ENCODE results near the gene FRMD4B. TPM values are rescaled to one million over a fixed set of nuclear protein-coding genes. Genes with fewer than 3 reads are reported as not detected.

Gene FRMD4B
- total and polyA plus RNA-seq, 2 donors (not counting 3 experiments of a cell fraction or from before 2014, with no cell fraction given): 66.4 to 89.7 TPM

GRCh38 chr3:69129531-69129930 is 256.4 kb downstream of the FRMD4B start:
- Histone ChIP-seq H3K79me2 (ENCODE audit: control insufficient read depth, insufficient read depth, low read length) (no peaks in the 10 kb centered on the region), H3K4me1 (ENCODE audit: control insufficient read depth, extremely low read depth, insufficient read depth, low read length) (no peaks in the 10 kb centered on the region), H3K4me3 (replicated peaks in 1 of 3; ENCODE audit: insufficient read depth in 1 of 3, low read depth in 1 of 3, low read length in 3 of 3) (no peak overlapping the region), H3K36me3 (ENCODE audit: control insufficient read depth in 2 of 2, extremely low read depth in 1 of 2, insufficient read depth in 2 of 2, low read length in 2 of 2) (no peaks in the 10 kb centered on the region), H4K20me1 (replicated peaks; ENCODE audit: control insufficient read depth, extremely low read depth, insufficient read depth, low read length) (no peaks in the 10 kb centered on the region), H2AFZ (ENCODE audit: low read depth, low read length) (no peak overlapping the region), H3K9me3 (replicated peaks; ENCODE audit: control insufficient read depth, insufficient read depth, low read length) (no peaks in the 10 kb centered on the region), H3K9ac (replicated peaks; ENCODE audit: extremely low read depth, insufficient read depth, low read length) (no peak overlapping the region), H3K27me3 (ENCODE audit: control insufficient read depth in 2 of 2, insufficient read depth in 2 of 2, low read length in 2 of 2) (no peaks in the 10 kb centered on the region), H3K9me1 (replicated peaks; ENCODE audit: control insufficient read depth, extremely low read depth, insufficient read depth, low read length) (no peaks in the 10 kb centered on the region), H3K4me2 (ENCODE audit: insufficient read depth, low read length) (no peak overlapping the region), H3K27ac (ENCODE audit: insufficient read depth, low read depth, low read length) (no peak overlapping the region)
- FAIRE-seq (no peak), DNase-seq (ENCODE audit: low read depth, low spot score) (no peak)
- ChIA-PET CTCF (interaction anchor here (1.2 kb wide), 2 partner anchors 8 to 10 kb away, joined by 4 to 7 read pairs; no protein-coding TSS in a partner anchor), POLR2A (no interaction called here)
- no TSS peak for BruUV-seq (replicated peaks)
- intact Hi-C loops (cut with micrococcal nuclease) (no loop called here), dilution Hi-C loops (cut with MboI; ENCODE audit: extremely low pct_ligation_motif_present, low sequenced_read_pairs) (no loop called here)
- TF ChIP-seq FOS (IDR thresholded peaks at IDR 0.05; ENCODE audit: borderline replicate concordance, insufficient read depth, low read length): no peak
- TF ChIP-seq MYC (IDR thresholded peaks at IDR 0.05; ENCODE audit: low read depth, low read length): no peak
- TF ChIP-seq, protein P1, sequence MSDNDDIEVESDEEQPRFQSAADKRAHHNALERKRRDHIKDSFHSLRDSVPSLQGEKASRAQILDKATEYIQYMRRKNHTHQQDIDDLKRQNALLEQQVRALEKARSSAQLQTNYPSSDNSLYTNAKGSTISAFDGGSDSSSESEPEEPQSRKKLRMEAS (IDR thresholded peaks at IDR 0.05; ENCODE audit: insufficient read depth, insufficient read length): no peak
- no peak for TF ChIP-seq POLR2A (IDR thresholded peaks at IDR 0.05; ENCODE audit: low read depth, low read length)
- TF ChIP-seq GATA2 (IDR thresholded peaks at IDR 0.05; ENCODE audit: insufficient read depth, insufficient read length, low read depth, low read length): no peak
- TF ChIP-seq CTCF (IDR thresholded peaks at IDR 0.05; ENCODE audit: extremely low read depth in 1 of 2, insufficient read depth in 1 of 2, low read depth in 1 of 2, low read length in 2 of 2): no peak
- TF ChIP-seq POLR2AphosphoS5 (IDR thresholded peaks at IDR 0.05; ENCODE audit: insufficient read depth, low read depth, low read length): no peak
- no peak for TF ChIP-seq JUN (IDR thresholded peaks at IDR 0.05; ENCODE audit: borderline replicate concordance, insufficient read depth, insufficient read length, low read depth)
- TF ChIP-seq EZH2 (IDR thresholded peaks at IDR 0.05; ENCODE audit: borderline replicate concordance, low read depth, low read length, severe bottlenecking): no peak

All from endothelial cell of umbilical vein (primary cell).